ENCODE data around the gene KLK5.
"Not testable (repeated sequence)": the region's sequence is repeated elsewhere in the genome, so short reads cannot be mapped to it uniquely, and the experiment has no call there.

The KLK5 gene, protein sequence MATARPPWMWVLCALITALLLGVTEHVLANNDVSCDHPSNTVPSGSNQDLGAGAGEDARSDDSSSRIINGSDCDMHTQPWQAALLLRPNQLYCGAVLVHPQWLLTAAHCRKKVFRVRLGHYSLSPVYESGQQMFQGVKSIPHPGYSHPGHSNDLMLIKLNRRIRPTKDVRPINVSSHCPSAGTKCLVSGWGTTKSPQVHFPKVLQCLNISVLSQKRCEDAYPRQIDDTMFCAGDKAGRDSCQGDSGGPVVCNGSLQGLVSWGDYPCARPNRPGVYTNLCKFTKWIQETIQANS

DNA sequence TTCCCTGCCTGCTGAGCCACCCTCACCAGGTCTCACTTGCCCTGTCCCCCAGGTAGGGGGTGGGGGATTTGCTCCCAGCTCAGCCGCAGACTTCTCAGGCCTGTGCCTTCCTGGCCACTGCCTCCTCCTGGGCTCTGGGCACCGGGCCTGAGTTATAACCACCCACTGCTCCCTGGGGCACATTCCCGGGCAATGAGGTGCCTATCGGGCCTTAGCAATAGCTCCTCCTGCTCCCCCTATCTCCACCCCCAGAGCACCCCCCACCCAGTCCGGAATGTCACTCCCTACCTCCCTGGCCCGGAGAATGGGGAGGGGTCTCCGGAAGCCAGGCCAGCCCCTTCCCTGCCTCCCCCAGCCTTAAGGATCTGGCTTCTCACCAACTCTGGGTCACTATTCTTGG lies at the start of gene KLK5:
Gene KLK5, minus strand, starts transcription at position 129 of the 400 bp plus-strand sequence. CDS start 381 bp downstream, outside the sequence.
- DNase-seq: no peak

DNA sequence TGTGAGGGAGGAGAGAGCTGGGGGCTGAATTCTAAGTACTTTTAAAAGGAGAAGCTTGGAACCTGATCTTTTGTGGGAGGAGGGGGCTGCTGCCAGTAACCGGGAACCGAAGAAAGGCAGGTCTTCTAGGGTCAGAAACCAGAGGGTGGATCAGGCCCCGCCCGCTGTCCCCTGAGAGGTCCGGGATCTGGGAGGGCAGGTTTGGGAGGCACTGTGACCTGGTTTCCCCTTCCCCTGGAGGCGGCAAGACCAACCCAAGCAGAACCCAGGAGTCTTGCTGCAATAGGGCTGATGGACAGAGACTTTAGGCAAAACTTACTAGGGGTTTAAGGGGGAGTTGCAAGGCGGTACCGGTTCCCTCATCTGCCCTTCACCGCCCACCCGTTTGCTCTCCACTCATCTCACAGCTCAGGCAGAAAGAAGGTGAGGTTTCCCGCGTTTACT lies 49.3 kb upstream of the KLK5 start:
- no peak for DNase-seq

DNA sequence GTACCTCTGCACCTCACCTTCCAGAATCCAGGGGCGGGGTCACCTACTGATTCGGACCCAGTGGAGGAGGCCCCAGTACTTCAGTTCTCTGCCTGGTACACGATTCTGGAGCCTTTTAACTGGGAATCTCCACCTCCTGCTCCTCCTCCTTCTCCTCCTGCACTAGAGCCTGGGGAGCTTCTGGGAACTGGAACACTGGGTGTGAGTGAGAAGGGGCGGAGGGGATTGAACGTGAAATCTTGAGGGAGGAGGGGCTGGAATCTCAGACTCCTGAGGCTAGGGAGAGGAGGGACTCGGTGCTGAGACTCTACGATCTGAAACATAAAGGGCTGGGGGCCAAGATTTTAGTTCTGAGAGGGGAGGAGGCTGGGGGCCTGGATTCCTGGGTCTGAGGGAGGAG lies 48.7 kb upstream of the KLK5 start, which contains the start of gene KLK8:
Gene KLK8, minus strand, starts transcription at position 90 of the 400 bp plus-strand sequence. CDS start 437 bp downstream, outside the sequence.
- no peak for DNase-seq

DNA sequence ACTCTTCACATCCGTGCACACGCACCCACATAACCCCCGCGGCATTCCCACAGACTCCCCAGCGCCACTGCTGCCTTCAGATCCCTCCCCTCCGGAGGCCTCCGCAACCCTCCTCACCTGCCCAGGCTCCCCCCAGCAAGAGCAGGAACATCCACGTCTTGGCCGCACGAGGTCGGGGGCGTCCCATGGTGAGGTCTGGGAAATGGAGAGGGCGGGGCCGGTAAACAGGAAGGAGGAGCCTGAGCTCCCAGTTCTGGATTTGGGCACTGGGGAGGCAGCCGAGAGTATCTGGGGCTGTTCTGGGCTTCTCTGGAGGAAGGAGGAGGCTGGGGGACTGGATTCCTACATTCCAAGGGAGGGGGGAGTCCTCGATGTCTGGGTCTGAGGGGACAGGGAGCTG lies 48.1 kb upstream of the KLK5 start:
- no peak for DNase-seq

DNA sequence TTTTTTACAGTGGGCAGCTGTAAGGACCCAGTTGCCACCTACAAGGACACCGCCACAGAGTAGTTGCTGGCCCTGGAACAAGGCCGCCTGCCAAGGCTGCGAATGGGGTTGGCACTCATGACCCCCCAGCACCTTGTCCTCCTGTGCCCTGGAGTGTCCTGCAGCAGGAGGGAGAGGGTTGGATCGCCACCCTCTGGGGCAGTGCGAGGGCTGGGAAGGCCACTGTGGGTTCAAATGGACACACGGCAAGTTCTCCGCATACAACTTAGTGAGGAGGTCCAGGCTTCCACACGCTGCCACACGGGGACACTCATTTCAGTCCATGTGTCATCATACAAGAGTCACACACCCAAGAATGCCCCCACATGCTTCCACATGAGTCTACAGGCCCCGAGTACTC lies 47.6 kb upstream of the KLK5 start:
- DNase-seq: no peak

DNA sequence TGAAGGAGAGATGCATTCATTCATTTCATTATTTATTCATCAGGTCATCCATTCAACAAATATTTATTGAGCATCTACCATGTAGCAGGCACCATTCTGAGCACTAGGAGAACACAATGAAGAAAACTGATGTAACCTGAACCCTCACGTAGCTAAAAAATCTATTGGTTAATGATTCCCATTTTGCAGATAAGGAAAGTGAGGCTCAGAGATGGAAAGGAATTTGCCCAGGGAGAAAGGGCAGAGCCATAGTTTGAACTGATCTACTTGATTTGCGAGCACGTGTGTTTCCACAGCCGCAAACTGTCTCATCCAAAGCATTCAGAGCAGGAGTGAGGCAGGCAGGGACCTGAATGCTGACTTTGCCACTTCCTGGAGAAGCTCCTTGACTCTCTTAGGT lies 45.8 kb upstream of the KLK5 start:
- no peak for DNase-seq

DNA sequence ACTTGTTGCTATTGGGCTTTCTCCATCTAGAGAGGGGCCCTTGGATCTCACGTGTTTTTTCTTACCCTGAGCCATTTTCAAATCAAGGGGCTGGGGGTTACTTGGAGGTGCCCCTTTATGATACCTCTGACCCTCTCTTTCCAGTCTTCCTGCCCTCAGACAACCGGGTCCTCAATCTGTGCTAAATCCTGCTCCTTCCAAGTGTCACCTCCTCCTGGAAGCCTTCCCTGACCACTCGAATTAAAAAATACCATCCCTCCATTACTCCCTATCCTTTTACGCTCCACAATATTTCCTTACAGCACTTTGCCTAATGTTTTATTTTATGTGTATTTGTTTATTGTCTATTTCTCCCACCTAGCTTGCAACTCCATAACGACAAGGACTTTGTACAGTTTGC lies 45.2 kb upstream of the KLK5 start:
- DNase-seq: no peak

DNA sequence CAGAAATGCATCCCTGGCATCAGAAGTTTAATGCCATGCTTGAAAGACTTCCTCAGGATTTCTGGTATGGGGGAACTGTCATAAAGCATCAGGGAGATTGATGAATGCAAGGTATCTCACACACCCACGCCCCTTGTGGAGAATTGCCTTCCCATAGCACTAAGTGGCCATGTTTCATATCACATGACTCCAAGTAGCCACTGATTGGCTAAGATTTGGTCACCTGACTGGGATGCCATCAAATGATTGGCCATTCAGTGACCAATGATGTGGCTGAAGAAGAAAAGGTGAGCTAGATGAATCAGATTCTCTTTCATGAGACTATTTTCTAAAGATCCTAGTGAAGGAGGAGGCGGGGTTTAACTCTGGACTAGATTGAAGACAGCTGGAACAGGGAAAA lies 41.3 kb upstream of the KLK5 start:
- no peak for DNase-seq

DNA sequence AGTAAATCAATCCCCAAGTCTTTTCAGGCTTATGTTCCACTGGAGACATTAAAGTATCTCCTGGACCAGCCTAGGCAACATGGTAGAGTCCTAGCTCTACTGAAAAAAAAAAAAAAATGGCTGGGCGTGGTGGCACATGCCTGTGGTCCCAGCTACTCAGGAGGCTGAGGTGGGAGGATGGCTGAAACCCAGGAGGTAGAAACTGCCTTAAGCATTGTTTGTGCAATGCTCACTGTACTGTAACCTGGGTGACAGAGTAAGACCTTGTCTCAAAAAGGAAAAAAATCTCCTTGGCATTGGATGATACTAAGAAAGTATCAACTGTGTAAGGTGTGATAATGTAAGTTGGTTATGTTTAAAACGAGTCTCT lies 39.8 kb upstream of the KLK5 start:
- no peak for DNase-seq

DNA sequence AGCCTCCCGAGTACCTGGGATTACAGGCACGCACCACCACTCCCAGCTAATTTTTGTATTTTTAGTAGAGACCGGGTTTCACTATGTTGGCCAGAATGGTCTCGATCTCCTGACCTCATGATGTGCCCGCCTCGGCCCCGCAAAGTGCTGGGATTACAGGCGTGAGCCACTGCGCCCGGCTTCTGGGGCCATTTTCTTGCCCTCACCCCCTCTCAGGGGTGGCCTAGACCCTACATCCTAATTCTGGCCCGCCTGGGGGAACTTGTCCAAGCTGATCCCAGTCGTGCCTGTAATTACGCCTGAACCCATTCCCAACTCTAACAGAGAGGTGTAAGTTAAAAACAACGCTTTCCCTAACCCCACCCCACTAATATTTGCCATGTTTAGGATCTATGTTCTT lies 31.6 kb upstream of the KLK5 start:
- not testable (repeated sequence) for DNase-seq

DNA sequence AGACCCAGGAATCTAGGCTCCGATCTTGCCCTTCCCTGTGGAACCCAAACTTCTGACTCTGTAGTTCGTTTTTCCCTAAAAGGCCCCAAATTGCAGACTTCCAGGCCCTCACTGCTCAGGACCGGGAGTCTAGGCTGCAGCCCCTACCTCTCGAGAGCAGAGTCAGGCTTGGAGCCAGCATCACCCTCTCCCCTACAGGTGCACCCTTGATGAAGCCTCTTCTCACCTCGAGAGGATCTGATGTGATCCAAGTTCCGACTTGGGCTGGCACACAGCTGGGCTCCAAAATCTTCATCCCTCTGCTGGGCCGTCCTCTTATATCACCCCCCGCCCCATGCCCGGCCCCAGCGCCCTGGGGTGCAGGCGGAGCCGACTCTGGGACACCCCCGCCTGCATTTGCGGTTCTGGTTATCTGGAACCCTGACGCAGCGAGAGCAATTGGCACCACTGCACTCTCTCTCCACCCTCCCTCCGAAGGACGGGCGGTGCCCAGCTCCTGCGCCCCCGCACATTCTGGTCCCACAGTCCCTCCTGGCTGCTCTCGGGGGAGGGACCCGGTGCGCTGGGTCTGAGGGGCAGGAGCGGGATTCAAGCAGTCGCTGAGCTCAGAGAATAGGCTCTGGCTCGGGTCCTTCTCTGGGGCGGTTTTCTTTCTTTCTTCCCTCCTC lies 30.9 kb upstream of the KLK5 start, which contains the start of gene KLK7:
Gene KLK7, minus strand, starts transcription at position 293 of the 668 bp plus-strand sequence. CDS start 1,518 bp downstream, outside the sequence.
- no peak for DNase-seq

DNA sequence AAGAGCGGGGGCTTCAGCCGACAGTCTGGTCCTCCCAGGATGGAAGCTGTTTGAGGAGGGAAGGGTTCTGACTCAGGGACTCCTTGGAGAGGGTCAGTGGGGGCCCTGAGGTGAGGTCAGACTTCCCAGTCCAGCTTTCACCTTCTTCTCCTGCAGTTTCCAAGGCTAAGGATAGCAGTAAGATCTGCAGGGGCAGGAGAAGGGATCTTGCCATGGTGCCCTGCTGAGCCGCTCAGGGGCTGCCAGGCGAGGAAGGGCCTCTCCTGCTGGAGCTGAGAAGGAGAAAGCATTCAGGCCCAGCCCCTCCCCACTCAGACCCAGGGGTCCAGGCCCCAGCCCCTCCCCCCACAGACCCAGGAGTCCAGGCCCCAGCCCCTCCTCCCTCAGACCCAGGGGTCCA lies 29.3 kb upstream of the KLK5 start:
- DNase-seq: no peak

DNA sequence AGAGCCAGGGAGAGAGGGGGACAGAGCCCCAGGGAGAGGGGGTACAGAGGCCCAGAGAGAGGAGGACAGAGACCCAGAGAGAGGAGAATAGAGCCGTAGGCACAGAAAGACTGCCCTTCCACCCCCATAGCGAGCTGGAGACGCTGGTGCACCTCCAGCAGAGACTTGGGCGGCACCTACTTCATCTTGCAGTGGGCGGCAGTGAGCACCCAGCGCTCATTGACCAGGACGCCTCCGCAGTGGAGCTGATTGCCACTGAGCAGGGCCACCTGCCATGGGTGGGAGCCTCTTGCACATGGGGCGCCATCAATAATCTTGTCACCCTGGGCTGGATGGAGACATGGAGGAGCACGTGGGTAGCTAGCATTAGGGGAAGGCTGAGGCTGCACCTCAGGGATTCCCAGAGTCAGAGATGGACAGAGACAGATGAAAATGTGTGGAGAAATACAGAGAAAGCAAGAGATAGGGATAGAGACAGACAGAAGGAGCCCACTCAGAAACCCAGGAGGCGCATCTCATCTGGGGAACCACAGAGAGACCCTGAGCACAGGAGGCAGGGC lies 28.8 kb upstream of the KLK5 start:
- DNase-seq: no peak

DNA sequence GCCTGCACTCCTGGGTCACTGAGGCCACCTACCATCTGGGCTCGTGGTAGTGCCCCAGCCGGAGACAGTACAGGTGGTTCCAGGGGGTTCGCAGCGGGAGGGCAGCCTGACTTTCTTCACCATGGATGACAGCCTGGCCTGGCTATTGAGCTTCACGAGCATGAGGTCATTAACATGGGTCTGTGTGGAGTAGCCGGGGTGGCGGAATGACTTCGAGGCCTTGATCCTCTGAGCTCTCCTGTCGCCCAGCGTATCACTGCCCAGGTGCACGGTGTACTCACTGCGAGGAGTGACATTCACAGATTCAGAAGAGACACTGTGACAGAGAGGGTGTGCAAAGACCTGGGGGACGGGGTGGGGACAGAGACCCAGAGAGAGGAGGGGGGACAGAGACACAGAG lies 27.4 kb upstream of the KLK5 start:
- DNase-seq: no peak

DNA sequence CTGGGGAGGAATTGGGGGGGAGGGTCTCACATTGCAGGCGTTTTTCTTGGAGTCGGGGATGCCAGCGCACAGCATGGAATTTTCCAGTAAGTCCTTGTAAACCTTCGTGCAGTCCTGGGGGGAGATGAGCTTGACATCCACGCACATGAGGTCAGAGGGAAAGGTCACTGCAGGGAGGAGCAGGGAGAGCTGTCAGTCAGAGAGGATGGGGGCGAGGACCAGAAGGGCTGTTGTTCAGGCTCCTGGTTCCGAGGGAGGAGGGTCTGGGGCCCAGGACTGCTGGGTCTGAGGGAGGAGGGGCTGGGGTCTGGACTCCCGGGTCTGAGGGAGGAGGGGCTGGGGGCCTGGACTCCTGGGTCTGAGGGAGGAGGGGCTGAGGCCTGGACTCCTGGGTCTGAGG lies 26.9 kb upstream of the KLK5 start:
- no peak for DNase-seq

DNA sequence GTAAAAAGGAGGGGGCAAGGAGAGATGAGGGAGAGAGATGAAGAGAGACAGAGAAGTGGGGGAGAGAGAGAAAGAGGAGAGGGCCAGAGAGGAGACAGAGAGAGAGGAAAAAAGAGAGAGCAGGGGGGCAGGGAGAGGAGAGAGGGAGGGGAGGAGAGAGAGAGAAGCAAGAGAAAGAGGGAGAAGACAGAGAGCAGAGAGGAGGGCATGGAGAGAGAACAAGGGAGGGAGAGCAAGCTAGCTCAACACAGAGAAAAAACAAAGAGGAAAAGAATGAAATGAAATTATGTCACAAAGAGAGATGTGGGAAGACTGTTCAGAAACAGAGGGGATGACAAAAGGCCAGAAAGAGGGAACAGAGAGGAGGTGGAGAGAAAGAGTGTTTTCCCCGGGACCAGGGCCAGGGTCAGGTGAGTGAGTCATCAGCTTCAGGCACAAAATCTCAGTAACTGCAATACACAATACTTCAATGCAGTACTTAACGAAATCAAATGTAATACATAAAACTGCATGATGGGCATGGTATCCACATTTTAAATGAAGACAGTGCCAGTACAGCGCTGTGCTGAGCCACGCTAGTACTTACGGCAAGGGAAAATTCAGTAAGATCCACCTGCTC lies 26.0 kb upstream of the KLK5 start:
- no peak for DNase-seq

DNA sequence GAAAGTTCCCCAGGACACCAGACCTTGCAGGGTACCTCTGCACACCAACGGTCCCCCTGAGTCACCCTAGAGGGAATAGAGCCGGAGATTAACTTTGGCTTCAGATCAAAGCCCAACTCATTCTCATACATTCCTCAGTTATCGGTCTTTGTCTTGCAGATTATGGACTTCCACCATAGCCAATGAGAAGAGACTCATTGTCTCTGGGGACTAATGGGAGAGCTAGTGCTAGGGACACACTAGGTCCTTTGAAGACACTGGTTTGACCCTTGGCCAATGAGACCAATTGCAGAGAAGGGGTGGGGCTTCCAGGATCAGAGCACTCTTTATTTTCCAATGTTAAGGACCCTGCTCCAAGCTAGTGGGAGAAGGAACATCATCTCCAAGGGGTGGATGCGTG lies 24.8 kb upstream of the KLK5 start:
- no peak for DNase-seq

DNA sequence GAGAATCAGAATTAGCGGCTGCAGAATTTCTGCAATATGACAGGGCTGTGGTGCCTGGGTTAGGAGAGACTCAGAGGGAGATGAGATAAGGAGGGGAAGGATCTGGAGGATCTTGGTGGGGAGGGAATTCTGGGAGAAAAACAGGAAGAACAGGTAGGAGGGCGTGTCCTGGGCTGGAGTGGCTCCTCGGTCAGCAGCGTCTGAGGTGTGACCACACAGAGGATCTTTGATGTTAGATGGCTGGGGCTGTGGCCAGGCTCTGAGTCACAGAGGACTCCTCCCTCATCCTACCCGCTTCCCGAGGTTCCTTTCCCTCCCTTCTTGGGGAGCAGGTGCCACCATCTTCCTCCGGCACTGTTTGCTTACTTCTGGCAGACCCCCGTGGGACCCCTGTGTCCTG lies 22.9 kb upstream of the KLK5 start:
- DNase-seq: no peak

DNA sequence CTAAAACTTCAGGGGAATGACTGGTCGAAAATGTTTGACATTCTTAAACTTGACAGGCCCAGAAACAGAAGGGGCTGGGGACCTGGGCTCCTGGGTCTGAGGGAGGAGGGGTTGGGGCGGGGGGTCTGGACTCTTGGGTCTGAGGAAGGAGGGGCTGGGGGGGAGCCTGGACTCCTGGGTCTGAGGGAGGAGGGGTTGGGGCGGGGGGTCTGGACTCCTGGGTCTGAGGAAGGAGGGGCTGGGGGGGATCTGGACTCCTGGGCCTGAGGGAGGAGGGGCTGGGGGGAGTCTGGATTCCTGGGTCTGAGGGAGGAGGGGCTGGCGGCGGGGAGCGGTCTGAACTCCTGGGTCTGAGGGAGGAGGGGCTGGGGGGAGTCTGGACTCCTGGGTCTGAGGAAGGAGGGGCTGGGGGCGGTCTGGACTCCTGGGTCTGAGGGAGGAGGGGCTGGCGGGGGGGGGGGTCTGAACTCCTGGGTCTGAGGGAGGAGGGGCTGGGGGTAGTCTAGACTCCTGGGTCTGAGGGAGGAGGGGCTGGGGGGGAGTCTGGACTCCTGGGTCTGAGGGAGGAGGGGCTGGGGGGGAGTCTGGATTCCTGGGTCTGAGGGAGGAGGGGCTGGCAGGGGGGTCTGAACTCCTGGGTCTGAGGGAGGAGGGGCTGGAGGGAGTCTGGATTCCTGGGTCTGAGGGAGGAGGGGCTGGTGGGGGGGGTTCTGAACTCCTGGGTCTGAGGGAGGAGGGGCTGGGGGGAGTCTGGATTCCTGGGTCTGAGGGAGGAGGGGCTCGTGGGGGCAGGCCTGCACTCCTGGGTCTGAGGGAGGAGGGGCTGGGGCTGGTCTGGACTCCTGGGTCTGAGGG lies 22.1 kb upstream of the KLK5 start:
- DNase-seq: no peak

DNA sequence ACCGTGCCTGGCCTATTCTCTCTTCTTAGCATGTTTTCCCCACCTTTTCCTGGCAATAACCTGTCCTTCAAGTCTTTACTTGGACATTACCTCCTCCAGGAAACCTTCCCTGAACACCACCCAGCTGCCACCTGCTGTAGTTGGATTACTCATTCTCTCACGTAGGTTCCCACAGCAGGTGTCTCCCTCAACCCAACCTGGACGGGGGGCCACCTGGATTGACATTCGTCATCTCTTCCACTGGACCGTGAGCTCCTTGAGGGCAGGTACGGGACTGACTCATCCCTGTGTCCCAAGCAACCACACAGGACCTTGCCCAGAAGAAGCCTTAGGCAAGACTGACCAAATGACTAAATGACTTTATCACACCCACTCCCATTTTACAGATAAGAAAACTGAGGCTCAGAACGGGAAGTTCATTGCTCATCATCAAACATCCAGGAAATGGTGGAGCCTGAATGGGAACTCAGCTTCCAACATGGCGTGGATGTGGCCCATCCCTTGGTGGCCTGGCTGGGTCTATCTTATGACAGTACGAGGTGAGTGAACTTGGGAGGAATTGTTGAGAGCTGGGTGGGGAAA lies 20.0 kb upstream of the KLK5 start:
- DNase-seq: no peak

DNA sequence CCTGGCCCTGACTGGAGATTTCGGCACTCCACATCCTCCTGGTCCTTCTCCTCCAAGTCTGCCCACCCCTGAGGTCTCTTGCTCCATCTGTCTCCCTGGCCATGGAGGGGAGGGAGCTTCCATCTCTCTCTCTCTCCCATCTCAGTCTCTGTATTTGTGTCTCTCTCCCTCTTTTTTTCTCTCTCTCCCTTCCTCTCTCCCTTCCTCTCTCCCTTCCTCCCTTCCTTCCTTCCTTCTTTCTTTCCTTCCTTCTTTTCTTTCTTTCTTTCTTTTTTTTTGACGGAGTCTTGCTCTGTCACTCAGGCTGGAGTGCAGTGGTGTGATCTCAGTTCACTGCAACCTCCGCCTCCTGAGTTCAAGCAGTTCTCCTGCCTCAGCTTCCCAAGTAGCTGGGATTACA lies 17.0 kb upstream of the KLK5 start:
- not testable (repeated sequence) for DNase-seq

DNA sequence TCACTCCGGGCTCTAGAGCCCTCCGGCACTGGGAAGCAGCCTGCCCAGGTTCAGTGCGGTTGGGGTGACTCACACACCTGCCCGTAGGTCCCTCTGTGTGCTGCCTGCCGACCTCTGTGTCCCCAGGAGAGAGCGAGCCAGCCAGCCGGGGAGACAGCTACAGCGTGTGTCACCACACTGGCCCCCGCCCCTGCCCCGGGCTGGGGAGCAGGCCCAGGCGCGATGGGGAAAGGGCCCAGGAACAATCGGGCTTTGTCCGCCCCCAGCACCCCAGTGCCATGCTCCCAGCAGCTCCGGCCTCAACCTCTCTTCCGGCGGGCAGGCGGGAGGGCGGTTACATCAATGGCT lies 16.5 kb upstream of the KLK5 start, which contains the start of gene KLK6:
Gene KLK6, minus strand, starts transcription at position 179 of the 348 bp plus-strand sequence. CDS start 1,487 bp downstream, outside the sequence.
- DNase-seq: no peak

Data from inflammatory macrophage treated with lipopolysaccharide for 1 hour (primary cell).